Neuronal stem cell (in vitro differentiated cells): Measurements from ENCODE around the gene RPRD2.

Experiments
- DNase-seq: peaks from one replicate; pipeline ENCODE4 v3.0.0-alpha.2; 2013; ENCODE audit warnings: low spot score
- H2AFZ ChIP-seq: one replicate; pipeline ENCODE4 v1.6.1; 2013; ENCODE audit warnings: mild to moderate bottlenecking, low read length, inconsistent platforms
- H2AK5ac ChIP-seq: 2 replicates; pipeline ENCODE4 v1.6.1; 2013; ENCODE audit warnings: low read depth, mild to moderate bottlenecking, inconsistent platforms, low read length, moderate library complexity, mixed read lengths
- H2BK120ac ChIP-seq: 2 replicates; pipeline ENCODE4 v1.6.1; 2013; ENCODE audit warnings: low read depth, mild to moderate bottlenecking, inconsistent platforms, low read length, moderate library complexity, mixed read lengths
- H2BK12ac ChIP-seq: one replicate; pipeline ENCODE4 v1.6.1; 2013; ENCODE audit warnings: low read length, inconsistent platforms
- H2BK15ac ChIP-seq: 2 replicates; pipeline ENCODE4 v1.6.1; 2013; ENCODE audit warnings: mild to moderate bottlenecking, low read length, inconsistent platforms, mixed read lengths
- H2BK5ac ChIP-seq: one replicate; pipeline ENCODE4 v1.6.1; 2013; ENCODE audit warnings: inconsistent platforms, mild to moderate bottlenecking, low read length, moderate library complexity
- H3K14ac ChIP-seq: one replicate; pipeline ENCODE4 v1.6.1; 2013; ENCODE audit warnings: low read length, inconsistent platforms
- H3K18ac ChIP-seq: 2 replicates; pipeline ENCODE4 v1.6.1; 2013; ENCODE audit warnings: low read length, inconsistent platforms
- H3K23ac ChIP-seq: 2 replicates; pipeline ENCODE4 v1.6.1; 2013; ENCODE audit warnings: low read depth, mild to moderate bottlenecking, mixed read lengths, low read length, inconsistent platforms; ENCODE audit not compliant: poor library complexity
- H3K27ac ChIP-seq: replicated peaks from 3 replicates; pipeline ENCODE4 v1.5.1; 2013; ENCODE audit warnings: low read length, inconsistent platforms
- H3K27me3 ChIP-seq, 3 experiments: 2 replicates each; pipeline ENCODE4 v1.6.1; 2013; ENCODE audit warnings: low read length in 3 of 3, mild to moderate bottlenecking in 2 of 3, inconsistent platforms in 1 of 3, low read depth in 1 of 3, mixed read lengths in 1 of 3, moderate library complexity in 1 of 3; ENCODE audit not compliant: control insufficient read depth in 3 of 3, insufficient read depth in 3 of 3
- H3K36me3 ChIP-seq, 2 donors: replicated peaks in 1 of 2; 2 replicates each; pipeline ENCODE4 v1.6.1; 2013; ENCODE audit warnings: low read length in 2 of 2; ENCODE audit not compliant: control insufficient read depth in 2 of 2, insufficient read depth in 2 of 2
- H3K4ac ChIP-seq: 2 replicates; pipeline ENCODE4 v1.6.1; 2013; ENCODE audit warnings: inconsistent platforms, mild to moderate bottlenecking, low read length, moderate library complexity
- H3K4me1 ChIP-seq, 2 donors: 1 replicate in 1 of 2; 2 replicates in 1 of 2; pipeline ENCODE4 v1.6.1; 2013; ENCODE audit warnings: low read length in 2 of 2, low read depth in 1 of 2; ENCODE audit not compliant: control insufficient read depth in 2 of 2, insufficient read depth in 1 of 2
- H3K4me2 ChIP-seq: one replicate; pipeline ENCODE4 v1.6.1; 2013; ENCODE audit warnings: mild to moderate bottlenecking, low read length, inconsistent platforms; ENCODE audit not compliant: insufficient read depth, poor library complexity, severe bottlenecking
- H3K4me3 ChIP-seq, 2 donors: 2 replicates each; pipeline ENCODE4 v1.5.1; 2013; ENCODE audit warnings: low read length in 2 of 2, mild to moderate bottlenecking in 2 of 2, inconsistent platforms in 1 of 2, moderate library complexity in 1 of 2
- H3K79me1 ChIP-seq: one replicate; pipeline ENCODE4 v1.6.1; 2013; ENCODE audit warnings: low read depth, mild to moderate bottlenecking, inconsistent platforms, low read length, moderate library complexity
- H3K9ac ChIP-seq: one replicate; pipeline ENCODE4 v1.6.1; 2013; ENCODE audit warnings: mild to moderate bottlenecking, low read depth, low read length, inconsistent platforms; ENCODE audit not compliant: poor library complexity
- H3K9me3 ChIP-seq, 2 donors: replicated peaks in 1 of 2; 2 replicates each; pipeline versions ENCODE3 to v1.6.1; 2013; ENCODE audit warnings: low read length in 2 of 2, mild to moderate bottlenecking in 2 of 2, inconsistent platforms in 1 of 2, low read depth in 1 of 2, mixed read lengths in 1 of 2, moderate library complexity in 1 of 2; ENCODE audit not compliant: control insufficient read depth in 2 of 2, insufficient read depth in 1 of 2
- H4K8ac ChIP-seq: one replicate; pipeline ENCODE4 v1.6.1; 2013; ENCODE audit warnings: low read depth, mild to moderate bottlenecking, inconsistent platforms, low read length, moderate library complexity
- H4K91ac ChIP-seq: one replicate; pipeline ENCODE4 v1.6.1; 2013; ENCODE audit warnings: low read length, low read depth, mild to moderate bottlenecking, inconsistent platforms; ENCODE audit not compliant: poor library complexity
- WGBS, 2 donors: extraction: QIAGEN DNeasy Blood & Tissue Kit; methylation state at CpG; one replicate each; pipeline ENCODE4 v1.1.7; 2013; ENCODE audit warnings: missing lambda C conversion rate in 2 of 2, mixed read lengths in 1 of 2; ENCODE audit not compliant: insufficient read length in 2 of 2, insufficient replicate concordance in 1 of 2; ENCODE audit errors: extremely low coverage in 2 of 2; 5-methylcytosine and 5-hydroxymethylcytosine counted together

The RPRD2 gene

GRCh38 chr1:150414592-150414991 lies 50.6 kb downstream of the RPRD2 start:
- Histone ChIP-seq H3K4ac (no peak overlapping the region), H2BK15ac (no peak overlapping the region), H2BK5ac (no peak overlapping the region), H3K4me3 (no peak overlapping the region), H4K8ac (no peak overlapping the region), H2BK120ac (no peak overlapping the region), H3K4me1 (no peaks in the 10 kb centered on the region), H3K14ac (no peak overlapping the region), H3K18ac (no peak overlapping the region), H2BK12ac (no peak overlapping the region), H3K23ac (no peak overlapping the region), H2AFZ (no peak overlapping the region), H3K4me2 (no peak overlapping the region), H4K91ac (no peak overlapping the region), H3K79me1 (no peaks in the 10 kb centered on the region), H3K36me3 (peaks cover 0 to 22% of the 10 kb centered on the region in 2 donors), H3K9ac (no peak overlapping the region), H3K27ac (no peak overlapping the region), H3K27me3 (no peaks in the 10 kb centered on the region), H3K9me3 (no peaks in the 10 kb centered on the region), H2AK5ac (no peak overlapping the region)
- no CpG with 5 or more reads among the region's 4 CpGs for WGBS, 2 donors
- DNase-seq = no peak

DNA sequence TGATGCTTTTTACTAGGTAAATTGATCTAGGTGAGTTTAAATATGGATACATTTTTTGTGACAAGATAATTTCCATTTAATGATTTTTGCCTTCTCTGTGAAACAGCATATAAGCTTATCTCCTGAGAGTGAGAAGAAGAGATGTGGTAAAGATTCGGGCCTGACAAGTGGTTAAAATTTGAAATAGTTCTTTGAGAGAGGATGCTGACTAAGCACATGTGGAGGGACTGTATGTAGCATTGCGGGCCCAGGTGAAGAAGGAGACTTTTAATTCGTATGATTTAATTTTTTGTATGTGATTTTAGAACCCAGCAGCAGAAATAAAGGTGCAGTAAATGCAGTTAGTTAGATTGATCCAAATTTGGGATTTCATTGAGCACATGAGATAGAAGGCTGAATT lies 51.9 kb downstream of the RPRD2 start:
- no peak for DNase-seq
- no peak overlapping the region for H3K4me3 ChIP-seq
- no peak overlapping the region for H2BK15ac ChIP-seq
- H4K8ac ChIP-seq = no peak overlapping the region
- H3K27ac ChIP-seq = no peak overlapping the region
- no peaks in the 10 kb centered on the region for H3K9me3 ChIP-seq
- H3K79me1 ChIP-seq = no peaks in the 10 kb centered on the region
- no peak overlapping the region for H4K91ac ChIP-seq
- H3K23ac ChIP-seq = no peak overlapping the region
- no peak overlapping the region for H3K4ac ChIP-seq
- no CpG with 5 or more reads among the region's 3 CpGs for WGBS, 2 donors
- no peak overlapping the region for H3K18ac ChIP-seq
- no peaks in the 10 kb centered on the region for H3K4me1 ChIP-seq
- no peak overlapping the region for H2AK5ac ChIP-seq
- H2BK5ac ChIP-seq = no peak overlapping the region
- no peaks in the 10 kb centered on the region for H3K27me3 ChIP-seq
- no peak overlapping the region for H2AFZ ChIP-seq
- no peak overlapping the region for H3K4me2 ChIP-seq
- no peak overlapping the region for H2BK120ac ChIP-seq
- peaks cover 0 to 33% of the 10 kb centered on the region in 2 donors for H3K36me3 ChIP-seq
- H2BK12ac ChIP-seq = no peak overlapping the region
- no peak overlapping the region for H3K9ac ChIP-seq
- no peak overlapping the region for H3K14ac ChIP-seq

GRCh38 chr1:150420560-150421265 lies 56.8 kb downstream of the RPRD2 start:
- no peak overlapping the region for H2AFZ ChIP-seq
- WGBS, 2 donors = no CpG with 5 or more reads among the region's 5 CpGs

GRCh38 chr1:150422541-150422940 lies 58.6 kb downstream of the RPRD2 start:
- no peak overlapping the region for H3K9ac ChIP-seq
- H3K4me1 ChIP-seq = no peaks in the 10 kb centered on the region
- H3K4ac ChIP-seq = no peak overlapping the region
- H3K27me3 ChIP-seq = no peaks in the 10 kb centered on the region
- H2BK5ac ChIP-seq = no peak overlapping the region
- no peak for DNase-seq
- no peak overlapping the region for H3K18ac ChIP-seq
- no CpG with 5 or more reads among the region's 2 CpGs for WGBS, 2 donors
- H4K8ac ChIP-seq = no peak overlapping the region
- H2BK12ac ChIP-seq = no peak overlapping the region
- H3K36me3 ChIP-seq = peaks cover 4 to 78% of the 10 kb centered on the region in 2 donors
- no peak overlapping the region for H3K27ac ChIP-seq
- H3K9me3 ChIP-seq = no peaks in the 10 kb centered on the region
- no peak overlapping the region for H3K14ac ChIP-seq
- H3K4me3 ChIP-seq = no peak overlapping the region
- no peak overlapping the region for H4K91ac ChIP-seq
- H2AK5ac ChIP-seq = no peak overlapping the region
- no peak overlapping the region for H3K4me2 ChIP-seq
- no peak overlapping the region for H2BK15ac ChIP-seq
- no peak overlapping the region for H3K23ac ChIP-seq
- H3K79me1 ChIP-seq = no peaks in the 10 kb centered on the region
- H2AFZ ChIP-seq = no peak overlapping the region
- no peak overlapping the region for H2BK120ac ChIP-seq

More at GRCh38 chr1:150420560-150421265, 56.8 kb downstream of the RPRD2 start:
- Histone ChIP-seq H3K27ac (no peak overlapping the region), H3K14ac (no peak overlapping the region), H3K9ac (no peak overlapping the region), H3K4me3 (no peak overlapping the region), H3K79me1 (no peaks in the 10 kb centered on the region), H4K91ac (no peak overlapping the region), H3K18ac (no peak overlapping the region), H2BK12ac (no peak overlapping the region), H2BK15ac (no peak overlapping the region), H2BK5ac (no peak overlapping the region), H3K27me3 (no peaks in the 10 kb centered on the region), H2BK120ac (no peak overlapping the region), H4K8ac (no peak overlapping the region), H3K4ac (no peak overlapping the region), H3K4me1 (no peaks in the 10 kb centered on the region), H3K23ac (no peak overlapping the region), H3K9me3 (no peaks in the 10 kb centered on the region), H3K4me2 (no peak overlapping the region), H3K36me3 (peaks cover under 1 to 71% of the 10 kb centered on the region in 2 donors), H2AK5ac (no peak overlapping the region)
- DNase-seq = no peak
